ENCODE measurements around the gene C6orf89. TPM values are rescaled to one million over a fixed set of nuclear protein-coding genes. Genes with fewer than 3 reads are reported as not detected.

C6orf89 gene
- total and polyA plus RNA-seq, 2 of the 13 experiments (the other 11 are each of a cell fraction or from before 2014, with no cell fraction given) = 22.1 to 32.2 TPM

- TF ChIP-seq RFXAP (CRISPR knock-in tag; IDR thresholded peaks at IDR 0.05; ENCODE audit: borderline replicate concordance) (peak; percentile 90), STAT6 (CRISPR knock-in tag; IDR thresholded peaks at IDR 0.05; ENCODE audit: borderline replicate concordance) (0 out of 2 replicates have a peak, but pooled peaks have one; percentile 27), AFF4 (CRISPR knock-in tag; IDR thresholded peaks at IDR 0.05) (no peak), CHCHD3 (CRISPR knock-in tag; IDR thresholded peaks at IDR 0.05) (0 out of 2 replicates have a peak, but pooled peaks have one; percentile 88), SCMH1 (CRISPR knock-in tag; IDR thresholded peaks at IDR 0.05; ENCODE audit: borderline replicate concordance) (no peak), HOXA3 (CRISPR knock-in tag; IDR thresholded peaks at IDR 0.05) (peak; percentile 99), ZSCAN20 (CRISPR knock-in tag; IDR thresholded peaks at IDR 0.05; ENCODE audit: borderline replicate concordance) (peak; percentile 76; the same call in 1 of the 2 replicates), NKX3-1 (CRISPR knock-in tag; IDR thresholded peaks at IDR 0.05) (no peak; the same call in none of the 2 replicates), ZNF207 (IDR thresholded peaks at IDR 0.05; ENCODE audit: borderline replicate concordance) (no peak), HNRNPL (IDR thresholded peaks at IDR 0.05; ENCODE audit: low read depth, low read length) (peak; percentile 58; the same call in 1 of the 2 replicates), ZNF275 (CRISPR knock-in tag; IDR thresholded peaks at IDR 0.05; ENCODE audit: borderline replicate concordance) (peak; percentile 92; the same call in 1 of the 2 replicates), SRSF1 (optimal IDR thresholded peaks at IDR 0.05; ENCODE audit: low read depth, low read length) (peak; percentile 58), ZNF597 (CRISPR knock-in tag; IDR thresholded peaks at IDR 0.05) (0 out of 2 replicates have a peak, but pooled peaks have one; percentile 29), HNRNPK (IDR thresholded peaks at IDR 0.05; ENCODE audit: low read depth, low read length, poor library complexity, severe bottlenecking) (no peak), HOMEZ (CRISPR knock-in tag; IDR thresholded peaks at IDR 0.05; ENCODE audit: low read depth) (peak; percentile 47; the same call in 1 of the 2 replicates), FLYWCH1 (CRISPR knock-in tag; IDR thresholded peaks at IDR 0.05) (no peak), TBP (CRISPR knock-in tag; IDR thresholded peaks at IDR 0.05) (no peak), CBX1 (IDR thresholded peaks at IDR 0.05; ENCODE audit: low read depth) (peak; percentile 73)
These were observed 11.1 kb upstream of the C6orf89 start, which contains the start of gene PPIL1 (continued) for GRCh38 chr6:36874443-36875249.

Measured in HepG2 (cell line).